ENCODE results near the gene KCNK16. TPM values are rescaled to one million over a fixed set of nuclear protein-coding genes. Genes with fewer than 3 reads are reported as not detected.

The KCNK16 gene
- total and polyA plus RNA-seq, 5 donors from 2014 or later, result not detected

- Histone ChIP-seq H3K9me3 (ENCODE audit: control insufficient read depth in 2 of 2, low read length in 2 of 2) (no peaks in the 10 kb centered on the region), H3K36me3 (ENCODE audit: control insufficient read depth, insufficient read depth, low read length) (no peaks in the 10 kb centered on the region), H3K27me3 (ENCODE audit: control insufficient read depth, insufficient read depth, low read length) (no peaks in the 10 kb centered on the region), H3K27ac (ENCODE audit: insufficient read depth, low read length, poor library complexity, severe bottlenecking) (no peak overlapping the region), H3K4me1 (ENCODE audit: control insufficient read depth, insufficient read depth, low read length, poor library complexity, severe bottlenecking) (no peaks in the 10 kb centered on the region), H3K4me3 (ENCODE audit: low read depth, low read length) (no peak overlapping the region)
- no peaks in the 10 kb centered on the region for H3K27me3 Mint-ChIP-seq
- peaks cover 0 to 1% (median 0%) of the 10 kb centered on the region in 7 donors for H3K9me3 Mint-ChIP-seq
- no peak overlapping the region for H3K27ac Mint-ChIP-seq
- H3K36me3 Mint-ChIP-seq, result no peaks in the 10 kb centered on the region
- H3K4me3 Mint-ChIP-seq, result no peak overlapping the region
- no peak for DNase-seq
- ATAC-seq (ENCODE audit: low read depth in 2 of 2), result no peak
- H3K4me1 Mint-ChIP-seq, result no peaks in the 10 kb centered on the region
These were observed 42.2 kb downstream of the KCNK16 start for GRCh38 chr6:39280247-39280731.

DNA sequence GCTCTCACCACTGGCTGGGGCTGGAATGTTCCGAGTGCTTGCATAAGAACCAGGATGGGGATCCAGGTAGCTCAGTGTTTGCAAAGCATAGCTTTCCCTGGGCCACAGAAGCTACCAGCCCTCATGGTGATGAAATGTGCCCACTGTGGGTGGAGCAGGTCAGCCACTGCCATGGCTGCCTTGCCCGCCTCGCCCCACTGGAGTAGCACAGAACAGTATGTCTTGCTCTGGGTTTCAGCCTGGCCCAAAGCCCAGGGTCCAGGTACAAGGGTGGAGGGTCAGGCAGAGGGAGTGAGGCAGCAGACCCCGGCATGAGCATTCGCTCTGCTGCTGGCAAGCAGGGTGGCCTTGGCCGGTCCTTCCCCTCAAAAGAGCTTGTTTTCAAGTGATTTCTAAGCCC, 43.0 kb downstream of the KCNK16 start:
- no peaks in the 10 kb centered on the region for H3K4me1 Mint-ChIP-seq
- no peaks in the 10 kb centered on the region for H3K27me3 ChIP-seq (ENCODE audit: control insufficient read depth, insufficient read depth, low read length)
- no peak overlapping the region for H3K4me3 ChIP-seq (ENCODE audit: low read depth, low read length)
- no peak for DNase-seq
- H3K27ac ChIP-seq (ENCODE audit: insufficient read depth, low read length, poor library complexity, severe bottlenecking), result no peak overlapping the region
- no peak overlapping the region for H3K4me3 Mint-ChIP-seq
- H3K27me3 Mint-ChIP-seq, result no peaks in the 10 kb centered on the region
- no peaks in the 10 kb centered on the region for H3K36me3 ChIP-seq (ENCODE audit: control insufficient read depth, insufficient read depth, low read length)
- no peak for ATAC-seq (ENCODE audit: low read depth in 2 of 2)
- H3K9me3 Mint-ChIP-seq, result peaks cover 0 to 1% (median 0%) of the 10 kb centered on the region in 7 donors
- no peaks in the 10 kb centered on the region for H3K4me1 ChIP-seq (ENCODE audit: control insufficient read depth, insufficient read depth, low read length, poor library complexity, severe bottlenecking)
- no peak overlapping the region for H3K27ac Mint-ChIP-seq
- no peaks in the 10 kb centered on the region for H3K36me3 Mint-ChIP-seq
- H3K9me3 ChIP-seq (ENCODE audit: control insufficient read depth in 2 of 2, low read length in 2 of 2), result no peaks in the 10 kb centered on the region

GRCh38 chr6:39276379-39276995, 46.0 kb downstream of the KCNK16 start:
- Mint-ChIP-seq H3K9me3 (peaks cover 0 to 1% (median 0%) of the 10 kb centered on the region in 7 donors), H3K4me3 (no peak overlapping the region), H3K27me3 (no peaks in the 10 kb centered on the region), H3K4me1 (no peaks in the 10 kb centered on the region), H3K27ac (no peak overlapping the region), H3K36me3 (no peaks in the 10 kb centered on the region)
- Histone ChIP-seq H3K36me3 (ENCODE audit: control insufficient read depth, insufficient read depth, low read length) (no peaks in the 10 kb centered on the region), H3K4me3 (ENCODE audit: low read depth, low read length) (no peak overlapping the region), H3K27ac (ENCODE audit: insufficient read depth, low read length, poor library complexity, severe bottlenecking) (no peak overlapping the region), H3K4me1 (ENCODE audit: control insufficient read depth, insufficient read depth, low read length, poor library complexity, severe bottlenecking) (no peaks in the 10 kb centered on the region), H3K9me3 (ENCODE audit: control insufficient read depth in 2 of 2, low read length in 2 of 2) (no peaks in the 10 kb centered on the region), H3K27me3 (ENCODE audit: control insufficient read depth, insufficient read depth, low read length) (no peaks in the 10 kb centered on the region)
- ATAC-seq (ENCODE audit: low read depth in 2 of 2), result no peak
- DNase-seq, result no peak

- DNase-seq (no peak), ATAC-seq (ENCODE audit: low read depth in 2 of 2) (no peak)
- Mint-ChIP-seq H3K4me1 (no peaks in the 10 kb centered on the region), H3K27me3 (no peaks in the 10 kb centered on the region), H3K36me3 (no peaks in the 10 kb centered on the region), H3K9me3 (peaks cover 0 to 1% (median 0%) of the 10 kb centered on the region in 7 donors), H3K27ac (no peak overlapping the region), H3K4me3 (no peak overlapping the region)
- Histone ChIP-seq H3K27me3 (ENCODE audit: control insufficient read depth, insufficient read depth, low read length) (no peaks in the 10 kb centered on the region), H3K27ac (ENCODE audit: insufficient read depth, low read length, poor library complexity, severe bottlenecking) (no peak overlapping the region), H3K9me3 (ENCODE audit: control insufficient read depth in 2 of 2, low read length in 2 of 2) (no peaks in the 10 kb centered on the region), H3K36me3 (ENCODE audit: control insufficient read depth, insufficient read depth, low read length) (no peaks in the 10 kb centered on the region), H3K4me3 (ENCODE audit: low read depth, low read length) (no peak overlapping the region), H3K4me1 (ENCODE audit: control insufficient read depth, insufficient read depth, low read length, poor library complexity, severe bottlenecking) (no peaks in the 10 kb centered on the region)
These were observed 47.6 kb downstream of the KCNK16 start for GRCh38 chr6:39274903-39275302.

DNA sequence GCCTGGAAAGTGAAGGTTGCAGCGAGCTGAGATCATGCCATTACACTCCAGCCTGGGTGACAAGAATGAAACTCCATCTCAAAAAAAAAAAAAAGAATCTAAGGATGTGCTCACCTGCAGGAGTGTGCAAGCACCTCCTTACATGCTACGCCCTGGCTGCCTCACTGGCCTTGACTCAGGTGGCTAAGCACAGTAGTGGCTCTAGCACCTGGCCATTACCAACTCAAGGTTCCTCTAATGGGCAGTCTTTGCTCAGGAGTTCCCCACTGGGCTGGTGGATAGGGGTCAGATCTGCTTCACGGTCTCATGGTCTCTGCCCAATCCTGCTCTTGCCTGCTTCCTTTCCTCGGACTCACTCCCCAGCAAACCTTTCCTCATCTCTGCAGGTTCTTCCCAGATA, 48.0 kb downstream of the KCNK16 start:
- peaks cover 0 to 1% (median 0%) of the 10 kb centered on the region in 7 donors for H3K9me3 Mint-ChIP-seq
- no peaks in the 10 kb centered on the region for H3K4me1 ChIP-seq (ENCODE audit: control insufficient read depth, insufficient read depth, low read length, poor library complexity, severe bottlenecking)
- ATAC-seq (ENCODE audit: low read depth in 2 of 2) (no peak), DNase-seq (no peak)
- H3K27me3 ChIP-seq (ENCODE audit: control insufficient read depth, insufficient read depth, low read length), result no peaks in the 10 kb centered on the region
- H3K36me3 ChIP-seq (ENCODE audit: control insufficient read depth, insufficient read depth, low read length), result no peaks in the 10 kb centered on the region
- no peaks in the 10 kb centered on the region for H3K36me3 Mint-ChIP-seq
- H3K4me3 Mint-ChIP-seq, result no peak overlapping the region
- H3K27me3 Mint-ChIP-seq, result no peaks in the 10 kb centered on the region
- no peak overlapping the region for H3K4me3 ChIP-seq (ENCODE audit: low read depth, low read length)
- H3K9me3 ChIP-seq (ENCODE audit: control insufficient read depth in 2 of 2, low read length in 2 of 2), result no peaks in the 10 kb centered on the region
- H3K4me1 Mint-ChIP-seq, result no peaks in the 10 kb centered on the region
- no peak overlapping the region for H3K27ac Mint-ChIP-seq
- no peak overlapping the region for H3K27ac ChIP-seq (ENCODE audit: insufficient read depth, low read length, poor library complexity, severe bottlenecking)

GRCh38 chr6:39273406-39273821, 49.1 kb downstream of the KCNK16 start:
- no peak overlapping the region for H3K27ac Mint-ChIP-seq

DNA sequence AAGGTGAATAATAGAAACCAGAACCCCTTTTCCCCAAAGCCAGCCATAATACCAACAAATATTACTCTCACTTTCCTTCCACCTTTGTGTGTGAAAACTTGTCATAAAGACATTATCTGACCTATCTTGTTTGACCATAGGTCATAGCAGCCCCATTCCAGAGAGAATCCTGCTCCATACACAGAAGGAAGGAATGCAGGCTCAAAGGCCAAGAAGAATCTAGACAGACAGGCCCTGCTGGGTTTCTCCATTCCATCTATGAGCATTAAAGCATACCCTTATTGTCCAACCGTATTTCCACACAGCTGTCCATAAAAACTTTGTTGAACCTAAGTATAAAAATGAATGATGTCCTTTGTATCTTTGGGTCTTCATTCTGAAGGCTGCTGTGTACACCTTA, 52.5 kb downstream of the KCNK16 start:
- Histone ChIP-seq H3K4me3 (ENCODE audit: low read depth, low read length) (no peak overlapping the region), H3K27ac (ENCODE audit: insufficient read depth, low read length, poor library complexity, severe bottlenecking) (no peak overlapping the region), H3K4me1 (ENCODE audit: control insufficient read depth, insufficient read depth, low read length, poor library complexity, severe bottlenecking) (no peaks in the 10 kb centered on the region), H3K27me3 (ENCODE audit: control insufficient read depth, insufficient read depth, low read length) (no peaks in the 10 kb centered on the region), H3K36me3 (ENCODE audit: control insufficient read depth, insufficient read depth, low read length) (no peaks in the 10 kb centered on the region), H3K9me3 (ENCODE audit: control insufficient read depth in 2 of 2, low read length in 2 of 2) (no peaks in the 10 kb centered on the region)
- Mint-ChIP-seq H3K36me3 (no peaks in the 10 kb centered on the region), H3K4me1 (no peaks in the 10 kb centered on the region), H3K4me3 (no peak overlapping the region), H3K9me3 (no peaks in the 10 kb centered on the region), H3K27ac (no peak overlapping the region), H3K27me3 (no peaks in the 10 kb centered on the region)
- ATAC-seq (ENCODE audit: low read depth in 2 of 2), result no peak
- DNase-seq, result no peak

More at GRCh38 chr6:39273406-39273821, 49.1 kb downstream of the KCNK16 start:
- no peaks in the 10 kb centered on the region for H3K36me3 ChIP-seq (ENCODE audit: control insufficient read depth, insufficient read depth, low read length)
- no peaks in the 10 kb centered on the region for H3K4me1 Mint-ChIP-seq
- no peak overlapping the region for H3K4me3 ChIP-seq (ENCODE audit: low read depth, low read length)
- H3K4me1 ChIP-seq (ENCODE audit: control insufficient read depth, insufficient read depth, low read length, poor library complexity, severe bottlenecking), result no peaks in the 10 kb centered on the region
- ATAC-seq (ENCODE audit: low read depth in 2 of 2) (no peak), DNase-seq (no peak)
- H3K9me3 ChIP-seq (ENCODE audit: control insufficient read depth in 2 of 2, low read length in 2 of 2), result no peaks in the 10 kb centered on the region
- H3K4me3 Mint-ChIP-seq, result no peak overlapping the region
- no peaks in the 10 kb centered on the region for H3K27me3 Mint-ChIP-seq
- H3K27ac ChIP-seq (ENCODE audit: insufficient read depth, low read length, poor library complexity, severe bottlenecking), result no peak overlapping the region
- H3K36me3 Mint-ChIP-seq, result no peaks in the 10 kb centered on the region
- H3K27me3 ChIP-seq (ENCODE audit: control insufficient read depth, insufficient read depth, low read length), result no peaks in the 10 kb centered on the region
- peaks cover 0 to 1% (median 0%) of the 10 kb centered on the region in 7 donors for H3K9me3 Mint-ChIP-seq

GRCh38 chr6:39268721-39269120, 53.8 kb downstream of the KCNK16 start:
- Histone ChIP-seq H3K4me1 (ENCODE audit: control insufficient read depth, insufficient read depth, low read length, poor library complexity, severe bottlenecking) (no peaks in the 10 kb centered on the region), H3K36me3 (ENCODE audit: control insufficient read depth, insufficient read depth, low read length) (no peaks in the 10 kb centered on the region), H3K4me3 (ENCODE audit: low read depth, low read length) (no peak overlapping the region), H3K9me3 (ENCODE audit: control insufficient read depth in 2 of 2, low read length in 2 of 2) (no peaks in the 10 kb centered on the region), H3K27me3 (ENCODE audit: control insufficient read depth, insufficient read depth, low read length) (no peaks in the 10 kb centered on the region), H3K27ac (ENCODE audit: insufficient read depth, low read length, poor library complexity, severe bottlenecking) (no peak overlapping the region)
- Mint-ChIP-seq H3K4me3 (no peak overlapping the region), H3K27ac (peak overlapping the region in 1 of 3 donors; percentile 5), H3K4me1 (no peaks in the 10 kb centered on the region), H3K36me3 (no peaks in the 10 kb centered on the region), H3K9me3 (no peaks in the 10 kb centered on the region), H3K27me3 (no peaks in the 10 kb centered on the region)
- no peak for DNase-seq
- no peak for ATAC-seq (ENCODE audit: low read depth in 2 of 2)

Data from CD4-positive, CD25-positive, alpha-beta regulatory T cell (primary cell).